ENCODE results near the gene CACNB4. TPM values are rescaled to one million over a fixed set of nuclear protein-coding genes. Genes with fewer than 3 reads are reported as not detected.

The CACNB4 gene
- total RNA-seq, 1 donor from 2014 or later: 5.6 TPM

DNA sequence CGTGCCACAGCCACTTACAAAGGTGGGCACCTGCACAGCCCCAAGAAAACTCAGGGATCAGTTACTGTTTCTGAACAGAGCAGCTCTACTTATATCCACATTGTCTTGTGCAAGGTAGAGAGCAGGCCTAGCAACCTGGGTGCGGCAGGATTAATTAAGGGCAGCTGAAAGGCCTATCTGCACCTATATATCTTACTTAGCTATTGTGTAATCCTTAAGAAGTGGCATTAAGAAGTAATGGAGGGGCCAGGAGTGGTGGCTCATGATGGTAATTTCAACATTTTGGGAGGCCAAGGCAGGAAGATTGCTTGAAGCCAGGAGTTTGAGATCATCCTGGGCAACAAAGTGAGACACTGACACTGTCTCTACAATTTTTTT lies 257.8 kb downstream of the CACNB4 start:
- TF ChIP-seq, protein P1, sequence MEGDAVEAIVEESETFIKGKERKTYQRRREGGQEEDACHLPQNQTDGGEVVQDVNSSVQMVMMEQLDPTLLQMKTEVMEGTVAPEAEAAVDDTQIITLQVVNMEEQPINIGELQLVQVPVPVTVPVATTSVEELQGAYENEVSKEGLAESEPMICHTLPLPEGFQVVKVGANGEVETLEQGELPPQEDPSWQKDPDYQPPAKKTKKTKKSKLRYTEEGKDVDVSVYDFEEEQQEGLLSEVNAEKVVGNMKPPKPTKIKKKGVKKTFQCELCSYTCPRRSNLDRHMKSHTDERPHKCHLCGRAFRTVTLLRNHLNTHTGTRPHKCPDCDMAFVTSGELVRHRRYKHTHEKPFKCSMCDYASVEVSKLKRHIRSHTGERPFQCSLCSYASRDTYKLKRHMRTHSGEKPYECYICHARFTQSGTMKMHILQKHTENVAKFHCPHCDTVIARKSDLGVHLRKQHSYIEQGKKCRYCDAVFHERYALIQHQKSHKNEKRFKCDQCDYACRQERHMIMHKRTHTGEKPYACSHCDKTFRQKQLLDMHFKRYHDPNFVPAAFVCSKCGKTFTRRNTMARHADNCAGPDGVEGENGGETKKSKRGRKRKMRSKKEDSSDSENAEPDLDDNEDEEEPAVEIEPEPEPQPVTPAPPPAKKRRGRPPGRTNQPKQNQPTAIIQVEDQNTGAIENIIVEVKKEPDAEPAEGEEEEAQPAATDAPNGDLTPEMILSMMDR (conservative IDR thresholded peaks at IDR 0.05): no peak
- H3K4me1 Mint-ChIP-seq (ENCODE audit: unreplicated experiment): peaks cover 30% of the 10 kb centered on the region
- no peaks in the 10 kb centered on the region for H3K9me3 Mint-ChIP-seq
- no peak for DNase-seq (ENCODE audit: extremely low spot score, unreplicated experiment)
- no peaks in the 10 kb centered on the region for H3K36me3 Mint-ChIP-seq
- no peaks in the 10 kb centered on the region for H3K27me3 Mint-ChIP-seq
- peak overlapping the region; percentile 53 for H3K27ac Mint-ChIP-seq
- peak overlapping the region; percentile 12 for H3K4me3 Mint-ChIP-seq

DNA sequence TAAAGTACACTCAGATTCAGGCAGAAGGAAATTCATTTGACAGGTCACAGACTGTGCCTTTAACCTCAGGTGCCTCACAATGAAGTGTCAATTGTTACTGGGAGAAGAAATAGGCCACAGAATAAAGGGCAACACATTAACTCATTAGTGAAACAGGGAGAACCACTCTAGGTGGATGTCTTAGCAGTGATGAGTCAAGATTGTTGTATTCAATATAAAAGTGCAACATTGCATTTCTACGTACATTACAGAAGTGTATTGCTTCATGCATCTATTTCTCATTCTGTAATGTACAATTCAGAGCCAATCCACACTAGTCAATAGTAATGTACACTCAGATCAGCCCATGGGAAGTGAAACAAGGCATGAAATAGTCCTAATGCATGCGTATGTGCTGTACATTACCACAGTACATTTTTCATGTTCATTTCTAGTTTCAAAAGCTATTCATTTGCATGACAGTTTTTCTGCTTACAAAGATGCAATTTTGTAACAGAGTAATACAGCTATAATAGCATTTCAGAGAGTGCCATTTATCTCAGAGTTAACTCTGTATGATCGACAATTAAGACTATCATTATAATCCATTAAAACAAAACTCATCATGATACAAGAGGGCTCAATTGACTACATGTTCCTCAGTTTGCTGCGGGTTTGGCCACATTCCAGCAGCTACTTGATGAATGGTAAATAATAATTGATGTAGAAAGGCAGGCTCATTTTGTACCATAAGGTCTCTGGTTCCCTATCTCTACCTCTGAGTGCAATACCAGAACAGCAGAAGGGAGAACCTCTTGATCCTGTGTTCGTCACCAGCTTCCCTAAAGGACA lies 258.4 kb downstream of the CACNB4 start:
- Mint-ChIP-seq H3K9me3 (no peaks in the 10 kb centered on the region), H3K4me1 (ENCODE audit: unreplicated experiment) (peaks cover 30% of the 10 kb centered on the region), H3K27me3 (no peaks in the 10 kb centered on the region), H3K36me3 (no peaks in the 10 kb centered on the region), H3K27ac (no peak overlapping the region), H3K4me3 (peak overlapping the region; percentile 12)
- DNase-seq (ENCODE audit: extremely low spot score, unreplicated experiment): no peak
- TF ChIP-seq, protein P1 (conservative IDR thresholded peaks at IDR 0.05): no peak

DNA sequence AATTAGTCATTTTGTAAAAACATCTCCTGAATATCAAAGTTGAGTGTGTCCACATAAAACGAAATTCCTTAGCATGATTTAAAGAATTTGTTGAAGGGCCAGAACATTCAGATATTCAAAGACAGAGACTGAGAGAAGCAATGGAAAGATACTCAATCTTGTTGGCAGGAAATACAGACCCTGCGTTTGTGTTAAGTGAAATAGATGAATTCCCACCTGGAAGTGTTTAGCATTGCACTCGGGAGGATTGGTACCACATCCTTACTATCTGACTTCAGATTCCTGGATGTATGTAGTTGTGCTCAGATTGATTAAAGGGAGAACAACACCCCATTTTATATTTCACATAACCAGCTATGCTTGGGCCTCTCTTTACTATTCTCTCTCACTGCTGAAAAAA lies 260.9 kb downstream of the CACNB4 start:
- no peak overlapping the region for H3K4me3 Mint-ChIP-seq
- no peaks in the 10 kb centered on the region for H3K36me3 Mint-ChIP-seq
- H3K9me3 Mint-ChIP-seq: no peaks in the 10 kb centered on the region
- no peak for DNase-seq (ENCODE audit: extremely low spot score, unreplicated experiment)
- H3K27me3 Mint-ChIP-seq: no peaks in the 10 kb centered on the region
- TF ChIP-seq, protein P1 (conservative IDR thresholded peaks at IDR 0.05): no peak
- H3K4me1 Mint-ChIP-seq (ENCODE audit: unreplicated experiment): peaks cover 18% of the 10 kb centered on the region
- no peak overlapping the region for H3K27ac Mint-ChIP-seq

DNA sequence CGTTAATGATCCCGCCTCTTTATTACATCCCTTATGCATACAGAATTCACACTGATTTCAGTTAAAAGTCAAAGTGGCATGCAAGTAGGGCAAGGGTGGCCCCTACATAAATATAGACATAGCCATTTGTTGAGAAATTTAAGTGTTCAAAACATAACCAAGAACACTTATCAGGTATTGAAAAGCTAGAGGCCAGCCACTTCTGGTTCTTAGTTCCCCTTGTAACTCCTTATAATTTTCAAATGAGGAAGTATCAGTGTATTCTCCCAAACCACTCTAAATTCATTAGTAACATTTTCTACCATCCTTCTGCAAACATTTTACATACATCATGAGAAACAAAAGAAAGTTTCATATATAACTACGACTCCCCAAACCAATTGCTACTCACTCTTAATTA lies 264.9 kb downstream of the CACNB4 start:
- H3K4me3 Mint-ChIP-seq: no peak overlapping the region

DNA sequence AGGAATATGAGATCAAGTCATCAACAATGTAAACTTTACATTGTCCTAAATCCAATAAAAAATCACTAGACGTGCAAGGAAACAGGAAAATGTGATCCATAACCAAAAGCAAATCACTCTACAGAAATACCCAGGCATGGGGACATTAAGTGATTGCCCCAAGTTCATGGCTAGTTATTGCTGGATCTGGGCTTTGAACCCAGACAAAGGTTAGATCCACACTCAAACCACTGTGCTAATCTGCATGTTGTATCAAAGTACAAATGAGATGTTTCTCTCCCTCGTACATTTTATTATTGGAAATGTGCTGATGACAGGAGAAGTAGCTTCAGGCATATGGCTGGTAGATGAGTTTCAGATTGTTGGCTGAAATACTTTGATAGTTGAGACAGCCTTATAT lies 267.9 kb downstream of the CACNB4 start:
- H3K4me3 Mint-ChIP-seq: no peak overlapping the region
- H3K27ac Mint-ChIP-seq: no peak overlapping the region
- TF ChIP-seq, protein P1 (conservative IDR thresholded peaks at IDR 0.05): no peak
- H3K4me1 Mint-ChIP-seq (ENCODE audit: unreplicated experiment): peaks cover 8% of the 10 kb centered on the region
- H3K36me3 Mint-ChIP-seq: no peaks in the 10 kb centered on the region
- no peak for DNase-seq (ENCODE audit: extremely low spot score, unreplicated experiment)
- H3K9me3 Mint-ChIP-seq: no peaks in the 10 kb centered on the region
- no peaks in the 10 kb centered on the region for H3K27me3 Mint-ChIP-seq

More for the DNA sequence above, 264.9 kb downstream of the CACNB4 start:
- H3K36me3 Mint-ChIP-seq: no peaks in the 10 kb centered on the region
- TF ChIP-seq, protein P1 (conservative IDR thresholded peaks at IDR 0.05): no peak
- no peaks in the 10 kb centered on the region for H3K9me3 Mint-ChIP-seq
- no peaks in the 10 kb centered on the region for H3K27me3 Mint-ChIP-seq
- H3K27ac Mint-ChIP-seq: no peak overlapping the region
- H3K4me1 Mint-ChIP-seq (ENCODE audit: unreplicated experiment): peaks cover 3% of the 10 kb centered on the region
- DNase-seq (ENCODE audit: extremely low spot score, unreplicated experiment): no peak

Data from type B pancreatic cell (in vitro differentiated cells).